GM19455 (cell line): ENCODE measurements around the gene TUBB2B.
"Not testable (repeated sequence)": the region's sequence is repeated elsewhere in the genome, so short reads cannot be mapped to it uniquely, and the experiment has no call there.

ENCODE experiments used
- ATAC-seq: cut with Tn5 transposase; IDR thresholded peaks from one replicate; pipeline ENCODE4 v1.9.1; 2021; ENCODE audit not compliant: unreplicated experiment

The TUBB2B gene

GRCh38 chr6:3212261-3212660 is 15.2 kb downstream of the TUBB2B start:
- ATAC-seq, result no peak

- no peak for ATAC-seq
Observed at GRCh38 chr6:3211681-3212080, 15.8 kb downstream of the TUBB2B start.

GRCh38 chr6:3210024-3210610 is 17.3 kb downstream of the TUBB2B start:
- ATAC-seq, result no peak

- ATAC-seq, result peak; percentile 67
Observed at GRCh38 chr6:3209114-3210023, 18.1 kb downstream of the TUBB2B start.

- no peak for ATAC-seq
Observed at GRCh38 chr6:3208775-3209113, 18.7 kb downstream of the TUBB2B start.

- no peak for ATAC-seq
Observed at GRCh38 chr6:3208098-3208774, 19.2 kb downstream of the TUBB2B start.

GRCh38 chr6:3206339-3207015 is 21.0 kb downstream of the TUBB2B start:
- no peak for ATAC-seq

- ATAC-seq, result no peak
Observed at GRCh38 chr6:3205913-3206312, 21.5 kb downstream of the TUBB2B start.

GRCh38 chr6:3204921-3205320 is 22.5 kb downstream of the TUBB2B start:
- no peak for ATAC-seq

GRCh38 chr6:3202999-3203696 is 24.3 kb downstream of the TUBB2B start:
- no peak for ATAC-seq

GRCh38 chr6:3201388-3201787 is 26.1 kb downstream of the TUBB2B start:
- no peak for ATAC-seq

- no peak for ATAC-seq
Observed at GRCh38 chr6:3200682-3201081, 26.8 kb downstream of the TUBB2B start.

- no peak for ATAC-seq
Observed at GRCh38 chr6:3199382-3199781, 28.1 kb downstream of the TUBB2B start.

- not testable (repeated sequence) for ATAC-seq
Observed at GRCh38 chr6:3197734-3198133, 29.7 kb downstream of the TUBB2B start.

- no peak for ATAC-seq
Observed at GRCh38 chr6:3196770-3197169, 30.7 kb downstream of the TUBB2B start.

GRCh38 chr6:3195695-3196497 is 31.6 kb downstream of the TUBB2B start:
- ATAC-seq, result no peak

GRCh38 chr6:3195420-3195694 is 32.1 kb downstream of the TUBB2B start:
- ATAC-seq, result no peak

- ATAC-seq, result no peak
Observed at GRCh38 chr6:3194535-3195419, 32.7 kb downstream of the TUBB2B start.

- ATAC-seq, result no peak
Observed at GRCh38 chr6:3193102-3193849, 34.2 kb downstream of the TUBB2B start.
